HL-60 (cell line): ENCODE results near the gene SCIN.

Experiments used
- DNase-seq, 2 experiments: peaks; one replicate each; pipeline ENCODE4 v3.0.0-alpha.2; 2010 to 2020; ENCODE audit warnings: low read depth in 1 of 2, low spot score in 1 of 2
- H3K27ac ChIP-seq: fragments of 250-450 bp; sonication (Bioruptor Pico); replicated peaks from 2 replicates; pipeline ENCODE4 v1.5.1; 2020; ENCODE audit warnings: mild to moderate bottlenecking, moderate library complexity
- H3K27me3 ChIP-seq: fragments of 250-450 bp; sonication (Bioruptor Pico); 2 replicates; pipeline ENCODE4 v1.5.1; 2021; ENCODE audit warnings: mild to moderate bottlenecking, moderate library complexity; ENCODE audit not compliant: insufficient read depth, poor library complexity, severe bottlenecking
- H3K4me3 ChIP-seq: replicated peaks from 2 replicates; pipeline ENCODE4 v1.5.1; 2011; ENCODE audit warnings: mild to moderate bottlenecking, control low read depth, low read length; ENCODE audit not compliant: insufficient read depth
- CTCF ChIP-seq: IDR thresholded peaks from one replicate; pipeline ENCODE4 v1.5.1; 2011; ENCODE audit warnings: low read length, control low read depth, inconsistent platforms; ENCODE audit not compliant: insufficient read depth
- GABPA ChIP-seq: IDR thresholded peaks from 2 replicates; pipeline ENCODE4 v1.6.1; 2012; ENCODE audit warnings: low read depth
- POLR2AphosphoS5 ChIP-seq: IDR thresholded peaks from 2 replicates; pipeline ENCODE4 v1.6.1; 2012; ENCODE audit warnings: low read depth
- REST ChIP-seq: IDR thresholded peaks from 2 replicates; pipeline ENCODE4 v1.6.1; 2012; ENCODE audit warnings: low read depth; ENCODE audit not compliant: insufficient replicate concordance
- SPI1 ChIP-seq: IDR thresholded peaks from 2 replicates; pipeline ENCODE4 v1.6.1; 2012; ENCODE audit warnings: low read depth, mild to moderate bottlenecking, borderline replicate concordance

Gene SCIN

GRCh38 chr7:12646139-12646538 lies 75.6 kb downstream of the SCIN start:
- TF ChIP-seq GABPA: no peak
- no peak for TF ChIP-seq CTCF
- TF ChIP-seq SPI1: no peak
- no peak for TF ChIP-seq POLR2AphosphoS5
- TF ChIP-seq REST: no peak
- no peak for DNase-seq
- Histone ChIP-seq H3K27ac (no peak overlapping the region), H3K27me3 (no peaks in the 10 kb centered on the region), H3K4me3 (no peak overlapping the region)

- Histone ChIP-seq H3K4me3 (no peak overlapping the region), H3K27me3 (no peaks in the 10 kb centered on the region), H3K27ac (no peak overlapping the region)
- no peak for TF ChIP-seq CTCF
- TF ChIP-seq GABPA: no peak
- TF ChIP-seq SPI1: no peak
- TF ChIP-seq POLR2AphosphoS5: no peak
- TF ChIP-seq REST: no peak
- no peak for DNase-seq
Observed at GRCh38 chr7:12647364-12648219, 77.1 kb downstream of the SCIN start.

GRCh38 chr7:12648704-12649261 lies 78.3 kb downstream of the SCIN start:
- no peaks in the 10 kb centered on the region for H3K27me3 ChIP-seq
- TF ChIP-seq GABPA (no peak), CTCF (no peak), POLR2AphosphoS5 (no peak)
- H3K27ac ChIP-seq: no peak overlapping the region
- no peak overlapping the region for H3K4me3 ChIP-seq
- no peak for DNase-seq
